H1 (cell line): ENCODE data around the gene APBA2. TPM values are rescaled to one million over a fixed set of nuclear protein-coding genes. Genes with fewer than 3 reads are reported as not detected.

Experiments
- CBX8 ChIP-seq: fragments of 300-800, 300-1000 bp; sonication (generic); IDR thresholded peaks from 2 replicates; pipeline ENCODE4 v1.7.1; 2016; ENCODE audit warnings: low read depth, low read length, borderline replicate concordance
- EP300 ChIP-seq, 2 experiments: IDR thresholded peaks; 1 replicate in 1 of 2; 2 replicates in 1 of 2; pipeline ENCODE4 v1.6.1; 2011 to 2012; ENCODE audit warnings: low read depth in 2 of 2, low read length in 2 of 2, mild to moderate bottlenecking in 2 of 2, borderline replicate concordance in 1 of 2, inconsistent platforms in 1 of 2, moderate library complexity in 1 of 2
- RXRA ChIP-seq: IDR thresholded peaks from 2 replicates; pipeline ENCODE4 v1.6.1; 2011; ENCODE audit warnings: low read depth, mild to moderate bottlenecking, low read length, moderate library complexity; ENCODE audit not compliant: insufficient read depth
- polyA plus RNA-seq, 7 experiments: library from polyadenylated mRNA; depleted of rRNA in 3 of 7; stranded (reverse) in 5 of 7; unstranded in 2 of 7; fragments of >200 nt in 5 of 7; fragments of 200-250 nt in 2 of 7; gene quantifications; 1 replicate in 5 of 7; 2 replicates in 1 of 7; 4 replicates in 1 of 7; pipeline versions ENCODE4 v1.2.1 to v1.2.3, GENCODE V29; 2011 to 2013; ENCODE audit warnings: missing spikeins in 2 of 7, mixed read lengths in 2 of 7
- total RNA-seq: library from RNA; stranded (reverse); fragmentation: NEBNext Ultra II Directional; extraction: Animal tissue kit (Norgen Biotek cat#: 25700); gene quantifications from 2 replicates; pipeline ENCODE4 v1.2.1, GENCODE V29; 2021
- TF ChIP-seq, protein P1 (sequence below): IDR thresholded peaks from 2 replicates; pipeline ENCODE4 v1.6.1; 2012; ENCODE audit warnings: low read length, inconsistent platforms

Gene APBA2
- total and polyA plus RNA-seq, 2 of the 8 experiments (the other 6 are each of a cell fraction or from before 2014, with no cell fraction given) = 15.5 to 19.0 TPM

DNA sequence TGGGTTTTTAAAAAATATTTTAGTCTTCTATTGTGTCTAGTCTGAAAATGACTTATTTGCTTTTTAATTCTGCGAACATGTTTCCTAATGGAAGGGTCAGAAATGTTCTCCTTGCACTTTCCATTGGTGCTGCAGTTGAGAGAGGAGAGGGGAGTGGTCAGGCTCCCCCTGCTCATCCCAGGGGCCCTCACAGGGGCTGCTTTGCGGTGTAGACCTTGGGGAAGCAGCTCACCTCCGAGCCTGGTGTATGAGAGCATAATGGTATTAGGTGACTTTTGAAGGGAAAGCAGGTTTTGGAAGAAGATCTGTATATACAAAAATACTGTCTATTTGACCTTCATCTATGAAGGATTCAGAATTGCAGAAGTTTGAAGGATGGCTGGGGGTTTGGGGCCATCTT, 28.3 kb downstream of the APBA2 start (continued):
- TF ChIP-seq CBX8 (no peak), EP300 (IDR thresholded peaks at IDR 0.05; ENCODE audit: borderline replicate concordance in 1 of 2, low read depth in 2 of 2, low read length in 2 of 2) (no peak), RXRA (no peak)
- TF ChIP-seq, protein P1, sequence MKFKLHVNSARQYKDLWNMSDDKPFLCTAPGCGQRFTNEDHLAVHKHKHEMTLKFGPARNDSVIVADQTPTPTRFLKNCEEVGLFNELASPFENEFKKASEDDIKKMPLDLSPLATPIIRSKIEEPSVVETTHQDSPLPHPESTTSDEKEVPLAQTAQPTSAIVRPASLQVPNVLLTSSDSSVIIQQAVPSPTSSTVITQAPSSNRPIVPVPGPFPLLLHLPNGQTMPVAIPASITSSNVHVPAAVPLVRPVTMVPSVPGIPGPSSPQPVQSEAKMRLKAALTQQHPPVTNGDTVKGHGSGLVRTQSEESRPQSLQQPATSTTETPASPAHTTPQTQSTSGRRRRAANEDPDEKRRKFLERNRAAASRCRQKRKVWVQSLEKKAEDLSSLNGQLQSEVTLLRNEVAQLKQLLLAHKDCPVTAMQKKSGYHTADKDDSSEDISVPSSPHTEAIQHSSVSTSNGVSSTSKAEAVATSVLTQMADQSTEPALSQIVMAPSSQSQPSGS = no peak
